NB4 (cell line): ENCODE results near the gene DCDC2.

ENCODE experiments used
- MAX ChIP-seq: IDR thresholded peaks from 2 replicates; pipeline ENCODE4 v1.6.1; 2011; ENCODE audit warnings: low read depth, low read length
- MYC ChIP-seq: IDR thresholded peaks from 2 replicates; pipeline ENCODE4 v1.6.1; 2011; ENCODE audit warnings: low read depth, low read length
- TF ChIP-seq, protein P1 (sequence below): IDR thresholded peaks from one replicate; pipeline ENCODE4 v1.5.1; 2012; ENCODE audit warnings: low read depth, low read length

GRCh38 chr6:24188578-24189080, 169.2 kb downstream of the DCDC2 start:
- no peak for TF ChIP-seq MYC
- TF ChIP-seq, protein P1, sequence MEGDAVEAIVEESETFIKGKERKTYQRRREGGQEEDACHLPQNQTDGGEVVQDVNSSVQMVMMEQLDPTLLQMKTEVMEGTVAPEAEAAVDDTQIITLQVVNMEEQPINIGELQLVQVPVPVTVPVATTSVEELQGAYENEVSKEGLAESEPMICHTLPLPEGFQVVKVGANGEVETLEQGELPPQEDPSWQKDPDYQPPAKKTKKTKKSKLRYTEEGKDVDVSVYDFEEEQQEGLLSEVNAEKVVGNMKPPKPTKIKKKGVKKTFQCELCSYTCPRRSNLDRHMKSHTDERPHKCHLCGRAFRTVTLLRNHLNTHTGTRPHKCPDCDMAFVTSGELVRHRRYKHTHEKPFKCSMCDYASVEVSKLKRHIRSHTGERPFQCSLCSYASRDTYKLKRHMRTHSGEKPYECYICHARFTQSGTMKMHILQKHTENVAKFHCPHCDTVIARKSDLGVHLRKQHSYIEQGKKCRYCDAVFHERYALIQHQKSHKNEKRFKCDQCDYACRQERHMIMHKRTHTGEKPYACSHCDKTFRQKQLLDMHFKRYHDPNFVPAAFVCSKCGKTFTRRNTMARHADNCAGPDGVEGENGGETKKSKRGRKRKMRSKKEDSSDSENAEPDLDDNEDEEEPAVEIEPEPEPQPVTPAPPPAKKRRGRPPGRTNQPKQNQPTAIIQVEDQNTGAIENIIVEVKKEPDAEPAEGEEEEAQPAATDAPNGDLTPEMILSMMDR = no peak
- no peak for TF ChIP-seq MAX
